NOMO-1 treated with dmso at 0.1 percent for 144 hours (cell line): ENCODE measurements around the gene UBE2H.
"Not testable (repeated sequence)": the region's sequence is repeated elsewhere in the genome, so short reads cannot be mapped to it uniquely, and the experiment has no call there.

Source experiments
- DNase-seq: peaks from one replicate; lab custom pipeline; 2025; ENCODE audit not compliant: unreplicated experiment; lab: John Stamatoyannopoulos, UW

UBE2H gene

DNA sequence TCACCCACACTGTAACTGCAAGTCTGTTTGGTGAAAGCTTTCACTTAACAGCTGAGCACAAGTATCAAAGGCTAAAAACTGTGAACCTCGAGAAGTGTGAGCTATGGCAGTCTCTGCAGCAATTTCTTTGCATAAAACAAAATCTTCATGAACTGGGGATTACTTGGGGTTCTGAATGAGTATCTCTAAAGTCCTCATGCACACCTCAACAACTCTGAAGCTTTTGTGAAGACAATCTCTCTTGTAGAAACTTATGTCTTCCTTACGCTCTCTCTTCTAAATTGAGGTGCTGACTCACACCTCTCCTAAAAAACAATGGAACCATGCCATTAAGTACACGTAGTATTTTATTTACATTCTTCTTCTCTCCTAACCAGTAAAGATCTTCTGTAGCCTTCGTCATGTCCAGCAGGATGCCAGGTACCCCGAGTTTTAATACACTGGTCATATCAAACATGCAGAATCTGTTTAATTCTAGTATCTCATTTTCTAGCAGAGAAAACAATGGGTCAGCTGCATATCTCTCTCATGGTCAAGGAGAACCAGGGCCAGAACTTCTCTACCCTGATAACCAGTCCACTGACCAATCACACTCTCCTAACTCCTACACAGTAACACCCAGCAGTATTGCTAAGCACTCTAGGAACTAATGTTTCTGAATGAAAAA lies 76.9 kb downstream of the UBE2H start:
- no peak for DNase-seq

GRCh38 chr7:129875160-129875559 lies 77.6 kb downstream of the UBE2H start:
- no peak for DNase-seq

DNA sequence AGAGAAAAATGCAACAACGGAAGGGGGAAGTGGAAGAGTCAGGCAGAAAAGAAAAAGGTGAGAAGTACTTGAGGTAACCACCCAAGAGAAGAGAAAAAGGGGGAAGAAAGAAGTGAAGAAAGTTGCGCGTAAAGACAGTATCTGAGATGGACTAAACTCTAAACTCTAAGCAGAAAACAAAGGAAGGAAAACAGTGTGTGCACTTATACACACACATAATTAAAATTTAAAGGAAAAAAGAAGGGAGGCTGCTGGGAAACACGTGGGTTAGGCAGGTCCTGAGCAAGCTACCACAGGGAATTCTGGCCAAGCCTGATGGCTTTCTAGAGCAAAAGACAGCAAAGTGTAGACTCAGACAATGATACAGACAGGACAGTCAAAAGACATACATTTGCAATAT lies 78.0 kb downstream of the UBE2H start:
- no peak for DNase-seq

GRCh38 chr7:129872054-129872453 lies 80.7 kb downstream of the UBE2H start:
- no peak for DNase-seq

DNA sequence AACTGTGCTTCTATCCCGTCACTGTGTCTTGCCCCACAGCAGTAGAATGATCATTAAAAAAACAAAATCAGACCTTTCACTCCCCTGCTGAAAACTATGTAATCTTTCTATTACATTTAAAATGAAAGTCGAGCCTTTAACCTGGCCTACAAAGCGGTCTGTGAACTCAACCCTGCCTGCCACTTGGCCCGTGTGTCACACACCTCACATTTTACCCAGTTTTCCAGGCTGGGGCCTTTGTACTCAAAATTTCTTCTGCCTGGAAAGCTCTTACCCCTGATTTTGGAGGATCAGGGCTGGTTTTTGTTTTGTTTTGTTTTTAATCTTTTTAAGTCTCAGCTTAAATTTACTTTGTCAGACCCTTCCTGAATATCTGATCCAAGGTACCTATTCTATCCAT lies 82.1 kb downstream of the UBE2H start:
- DNase-seq: no peak

- no peak for DNase-seq
Measured at GRCh38 chr7:129866251-129866650, 86.5 kb downstream of the UBE2H start.

- DNase-seq: no peak
Measured at GRCh38 chr7:129865925-129866201, 86.9 kb downstream of the UBE2H start.

DNA sequence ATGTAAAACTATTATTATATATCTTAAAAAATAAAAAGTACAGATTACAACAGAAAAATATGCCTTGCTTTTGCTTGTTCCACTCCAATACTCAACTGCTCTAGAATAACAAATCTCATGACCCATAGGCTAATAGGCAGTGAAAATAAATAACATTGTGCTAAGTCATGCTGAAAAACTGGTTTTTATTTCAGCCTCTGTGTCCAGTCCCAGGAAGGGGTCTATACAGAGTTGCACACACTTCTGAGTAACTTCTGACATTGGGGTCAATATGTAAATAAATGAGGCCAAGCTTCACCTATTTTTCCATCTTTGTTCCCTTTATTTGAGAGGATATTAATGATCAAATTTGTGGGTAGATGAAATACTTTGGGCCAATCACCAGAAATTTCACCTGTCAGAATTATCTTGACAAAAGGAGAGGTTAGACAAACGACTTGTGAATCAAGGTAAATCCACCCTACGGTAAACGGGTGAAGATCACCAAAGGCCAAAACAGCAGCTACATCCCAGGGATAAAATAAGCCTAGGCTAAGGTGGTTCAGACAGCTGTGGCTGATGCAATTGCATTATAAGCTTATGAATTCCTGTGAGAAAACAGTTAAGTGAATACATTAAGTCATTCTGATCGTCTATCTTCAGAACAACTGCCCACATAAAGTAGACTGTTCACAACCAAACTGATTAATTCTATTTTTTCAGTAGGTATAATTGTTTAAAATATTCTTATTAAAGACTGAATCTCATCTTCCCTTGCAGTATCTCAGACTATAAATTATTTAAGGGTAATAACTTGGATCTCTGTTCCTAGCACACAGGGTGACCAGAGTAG lies 87.5 kb downstream of the UBE2H start:
- no peak for DNase-seq

DNA sequence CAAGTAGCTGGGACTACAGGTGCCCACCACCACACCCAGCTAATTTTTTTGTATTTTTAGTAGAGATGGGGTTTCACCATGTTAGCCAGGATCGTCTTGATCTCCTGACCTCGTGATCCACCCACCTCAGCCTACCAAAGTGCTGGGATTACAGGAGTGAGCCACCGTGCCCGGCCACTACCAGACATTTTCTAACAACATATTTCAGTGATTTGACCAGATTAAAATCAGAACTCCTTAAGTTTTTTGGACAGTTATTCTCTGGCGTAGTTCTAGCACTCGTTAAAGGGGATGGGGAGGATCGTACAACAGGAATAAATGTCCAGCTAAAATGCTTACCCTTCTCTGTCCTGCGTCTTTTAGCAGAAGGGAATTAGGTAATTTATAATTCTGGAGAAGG lies 88.1 kb downstream of the UBE2H start:
- not testable (repeated sequence) for DNase-seq

DNA sequence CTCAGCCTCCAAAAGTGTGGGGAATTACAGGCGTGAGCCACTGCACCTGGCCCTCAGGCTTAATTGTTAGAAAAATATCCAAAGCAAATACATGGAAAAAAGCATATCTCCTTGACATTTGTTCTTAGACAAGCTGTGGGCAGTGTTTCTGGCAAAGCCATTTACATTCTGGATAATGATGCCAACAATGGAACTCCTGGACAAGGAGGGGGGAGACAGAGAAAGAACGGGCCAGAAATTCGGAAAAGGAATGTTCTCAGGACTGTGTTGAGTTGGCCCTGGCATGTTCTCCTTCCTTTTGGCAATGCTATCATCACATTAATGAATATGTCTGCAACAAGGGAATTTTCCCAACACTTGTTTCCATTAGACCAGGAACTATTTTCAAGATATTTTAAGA lies 88.7 kb downstream of the UBE2H start:
- DNase-seq: no peak

GRCh38 chr7:129862682-129863081 lies 90.1 kb downstream of the UBE2H start:
- DNase-seq: no peak

DNA sequence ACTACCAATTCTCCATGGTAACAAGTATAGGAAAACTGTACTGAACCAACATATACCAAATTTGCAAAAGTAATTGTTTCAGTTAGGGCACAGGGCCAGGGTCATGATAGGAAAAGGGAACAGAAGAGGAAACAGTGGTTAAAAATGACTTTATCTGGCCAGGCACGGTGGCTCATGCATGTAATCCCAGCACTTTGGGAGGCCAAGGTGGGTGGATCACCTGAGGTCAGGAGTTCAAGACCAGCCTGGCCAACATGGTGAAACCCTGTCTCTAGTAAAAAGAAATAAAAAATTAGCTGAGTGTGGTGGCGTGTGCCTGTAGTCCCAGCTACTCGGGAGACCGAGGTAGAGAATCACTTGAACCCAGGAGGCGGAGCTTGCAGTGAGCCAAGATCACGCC lies 92.0 kb downstream of the UBE2H start:
- not testable (repeated sequence) for DNase-seq

GRCh38 chr7:129859183-129859582 lies 93.6 kb downstream of the UBE2H start:
- DNase-seq: peak; percentile 44

- DNase-seq: no peak
Measured at GRCh38 chr7:129858490-129858889, 94.3 kb downstream of the UBE2H start.

- DNase-seq: no peak
Measured at GRCh38 chr7:129857313-129857712, 95.4 kb downstream of the UBE2H start.

- no peak for DNase-seq
Measured at GRCh38 chr7:129855935-129856717, 96.6 kb downstream of the UBE2H start.

GRCh38 chr7:129855234-129855673 lies 97.5 kb downstream of the UBE2H start:
- DNase-seq: no peak

- DNase-seq: no peak
Measured at GRCh38 chr7:129854401-129854800, 98.4 kb downstream of the UBE2H start.

GRCh38 chr7:129853661-129854268 lies 99.0 kb downstream of the UBE2H start:
- DNase-seq: no peak

DNA sequence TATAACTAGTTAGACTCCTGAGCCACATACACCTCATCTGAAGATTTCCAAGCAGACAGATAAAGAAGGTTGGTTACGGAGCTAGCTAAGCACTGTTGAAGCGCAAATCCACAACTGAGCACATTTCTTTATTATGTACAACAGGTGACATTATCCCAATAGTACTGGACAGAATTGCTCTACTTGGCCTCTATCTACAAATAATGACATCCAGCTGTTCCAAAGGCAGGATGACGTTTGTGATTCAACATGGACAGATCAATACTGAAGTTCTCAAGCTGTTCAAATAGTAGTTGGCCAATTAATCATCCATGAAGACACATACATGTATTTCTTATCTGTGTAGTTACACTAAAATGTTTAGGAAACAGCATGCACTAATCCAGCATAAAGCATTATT lies 101.0 kb downstream of the UBE2H start:
- DNase-seq: no peak

- DNase-seq: no peak
Measured at GRCh38 chr7:129851174-129851573, 101.6 kb downstream of the UBE2H start.

DNA sequence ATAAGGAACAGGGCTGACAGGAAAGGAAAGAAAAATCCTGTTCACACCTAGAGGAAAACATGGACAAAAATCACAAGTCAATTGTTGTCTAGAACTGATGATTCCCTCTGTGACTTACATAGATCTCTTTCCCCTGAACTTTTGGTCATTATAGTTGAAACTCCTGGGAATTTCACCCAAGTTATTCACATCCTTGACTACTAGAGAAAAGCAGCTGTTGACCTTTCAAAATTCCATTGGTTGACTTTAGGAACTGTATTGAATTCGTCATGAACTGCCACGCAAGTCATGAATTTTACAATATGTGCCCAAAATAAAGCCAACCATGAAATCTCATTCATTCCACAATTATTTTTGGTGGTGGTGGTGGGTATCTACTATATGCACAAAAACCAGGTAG lies 104.3 kb downstream of the UBE2H start:
- DNase-seq: no peak
